ENCODE results near the gene RAD51B. TPM values are rescaled to one million over a fixed set of nuclear protein-coding genes. Genes with fewer than 3 reads are reported as not detected.
"Not testable (repeated sequence)": the region's sequence is repeated elsewhere in the genome, so short reads cannot be mapped to it uniquely, and the experiment has no call there.

Gene RAD51B
- total RNA-seq, 1 donor from 2014 or later: 28.5 TPM

DNA sequence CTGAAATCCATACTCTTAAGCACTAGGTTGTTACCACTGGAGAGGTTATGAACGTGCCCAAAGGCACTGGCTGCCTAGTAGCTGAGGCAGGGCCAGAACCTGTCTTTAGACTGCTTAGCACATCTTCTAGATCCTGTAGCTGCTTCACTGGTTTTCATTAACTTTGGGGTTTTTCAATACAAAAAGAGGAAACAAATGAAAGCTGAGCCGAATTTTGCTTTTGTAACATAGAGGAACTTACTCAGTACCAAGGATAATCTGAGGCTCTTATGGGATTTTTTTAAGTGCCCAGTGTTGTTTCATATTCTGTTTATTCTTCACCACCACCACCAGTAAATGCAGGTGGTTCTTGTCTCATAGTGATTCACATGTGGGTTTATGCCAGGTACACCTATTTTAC lies 396.1 kb downstream of the RAD51B start:
- no peaks in the 10 kb centered on the region for H3K27me3 ChIP-seq
- no peak overlapping the region for H3K27ac ChIP-seq
- intact Hi-C loops (cut with DNase I): no loop called here
- peaks cover 56% of the 10 kb centered on the region for H3K4me1 ChIP-seq
- no peaks in the 10 kb centered on the region for H3K9me3 ChIP-seq
- no peak overlapping the region for H3K4me3 ChIP-seq
- no peaks in the 10 kb centered on the region for H3K36me3 ChIP-seq
- DNase-seq (ENCODE audit: extremely low spot score in 2 of 2): no peak
- TF ChIP-seq POLR2A (IDR thresholded peaks at IDR 0.05) (no peak), CTCF (IDR thresholded peaks at IDR 0.05) (no peak), POLR2AphosphoS5 (IDR thresholded peaks at IDR 0.05; ENCODE audit: insufficient read depth in 1 of 2, low read depth in 1 of 2) (no peak)

DNA sequence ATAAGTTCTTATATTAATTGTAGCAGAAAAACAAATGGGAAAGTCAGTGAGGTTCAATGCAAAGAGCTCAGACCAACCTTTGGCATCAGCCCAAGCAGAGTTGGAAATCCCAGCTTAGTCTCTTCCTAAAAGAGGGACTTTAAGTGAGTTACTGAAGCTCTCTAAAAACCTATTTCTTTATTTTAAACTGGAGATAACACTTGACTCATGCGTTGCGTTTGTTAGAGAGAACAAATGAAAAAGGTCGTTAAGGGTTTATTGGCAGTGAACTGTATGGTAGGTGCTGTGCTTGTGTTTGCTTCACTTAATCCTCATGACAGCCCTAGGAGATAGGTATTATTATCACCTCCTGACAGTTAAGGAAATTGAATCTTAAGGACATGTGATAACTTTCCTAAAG lies 396.5 kb downstream of the RAD51B start:
- no peaks in the 10 kb centered on the region for H3K36me3 ChIP-seq
- H3K9me3 ChIP-seq: no peaks in the 10 kb centered on the region
- DNase-seq (ENCODE audit: extremely low spot score in 2 of 2): no peak
- no peak overlapping the region for H3K27ac ChIP-seq
- no peak overlapping the region for H3K4me3 ChIP-seq
- no peak for TF ChIP-seq POLR2AphosphoS5 (IDR thresholded peaks at IDR 0.05; ENCODE audit: insufficient read depth in 1 of 2, low read depth in 1 of 2)
- TF ChIP-seq POLR2A (IDR thresholded peaks at IDR 0.05): no peak
- no peak for TF ChIP-seq CTCF (IDR thresholded peaks at IDR 0.05)
- no peaks in the 10 kb centered on the region for H3K27me3 ChIP-seq
- intact Hi-C loops (cut with DNase I): no loop called here
- peaks cover 52% of the 10 kb centered on the region for H3K4me1 ChIP-seq

- no peaks in the 10 kb centered on the region for H3K27me3 ChIP-seq
- intact Hi-C loops (cut with DNase I): no loop called here
- H3K4me3 ChIP-seq: no peak overlapping the region
- no peaks in the 10 kb centered on the region for H3K9me3 ChIP-seq
- H3K4me1 ChIP-seq: peaks cover 43% of the 10 kb centered on the region
- no peak for DNase-seq (ENCODE audit: extremely low spot score in 2 of 2)
- TF ChIP-seq POLR2AphosphoS5 (IDR thresholded peaks at IDR 0.05; ENCODE audit: insufficient read depth in 1 of 2, low read depth in 1 of 2) (no peak), POLR2A (IDR thresholded peaks at IDR 0.05) (no peak), CTCF (IDR thresholded peaks at IDR 0.05) (no peak)
- H3K36me3 ChIP-seq: no peaks in the 10 kb centered on the region
- no peak overlapping the region for H3K27ac ChIP-seq
Observed at GRCh38 chr14:68216957-68217356, 397.4 kb downstream of the RAD51B start.

- no peaks in the 10 kb centered on the region for H3K36me3 ChIP-seq
- peaks cover 38% of the 10 kb centered on the region for H3K4me1 ChIP-seq
- no peaks in the 10 kb centered on the region for H3K27me3 ChIP-seq
- H3K27ac ChIP-seq: no peak overlapping the region
- intact Hi-C loops (cut with DNase I): no loop called here
- no peaks in the 10 kb centered on the region for H3K9me3 ChIP-seq
- no peak overlapping the region for H3K4me3 ChIP-seq
- no peak for DNase-seq (ENCODE audit: extremely low spot score in 2 of 2)
- no peak for TF ChIP-seq CTCF (IDR thresholded peaks at IDR 0.05)
- no peak for TF ChIP-seq POLR2A (IDR thresholded peaks at IDR 0.05)
- TF ChIP-seq POLR2AphosphoS5 (IDR thresholded peaks at IDR 0.05; ENCODE audit: insufficient read depth in 1 of 2, low read depth in 1 of 2): no peak
Observed at GRCh38 chr14:68217791-68218340, 398.3 kb downstream of the RAD51B start.

DNA sequence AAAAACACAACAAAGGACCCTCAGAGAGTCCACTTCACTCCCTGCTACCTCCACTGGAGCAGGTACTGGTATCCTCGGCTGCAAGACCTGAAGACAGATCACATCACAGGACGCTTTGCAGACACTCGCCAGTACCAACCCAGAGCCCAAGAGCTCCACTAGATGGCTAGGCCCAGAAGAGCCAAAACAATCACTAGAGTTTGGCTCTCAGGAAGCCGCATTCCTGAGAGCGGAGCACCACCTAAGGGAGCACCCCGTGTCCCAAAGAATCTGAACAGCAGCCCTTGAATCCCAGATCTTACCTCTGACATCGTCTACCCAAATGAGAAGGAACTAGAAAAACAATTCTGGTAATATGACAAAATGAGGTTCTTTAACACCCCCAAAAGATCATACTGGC lies 399.8 kb downstream of the RAD51B start:
- Histone ChIP-seq H3K4me1 (peaks cover 30% of the 10 kb centered on the region), H3K36me3 (no peaks in the 10 kb centered on the region), H3K4me3 (no peak overlapping the region), H3K9me3 (no peaks in the 10 kb centered on the region), H3K27ac (no peak overlapping the region), H3K27me3 (no peaks in the 10 kb centered on the region)
- intact Hi-C loops (cut with DNase I): no loop called here
- DNase-seq (ENCODE audit: extremely low spot score in 2 of 2): no peak
- TF ChIP-seq CTCF (IDR thresholded peaks at IDR 0.05) (no peak), POLR2A (IDR thresholded peaks at IDR 0.05) (no peak), POLR2AphosphoS5 (IDR thresholded peaks at IDR 0.05; ENCODE audit: insufficient read depth in 1 of 2, low read depth in 1 of 2) (no peak)

- H3K36me3 ChIP-seq; H3K27ac ChIP-seq; DNase-seq (ENCODE audit: extremely low spot score in 2 of 2); intact Hi-C loops (cut with DNase I); H3K27me3 ChIP-seq; H3K4me3 ChIP-seq; H3K9me3 ChIP-seq: not testable (repeated sequence)
- peaks cover 14% of the 10 kb centered on the region for H3K4me1 ChIP-seq
Observed at GRCh38 chr14:68221046-68221445, 401.5 kb downstream of the RAD51B start.

All from vagina (tissue), 2 donors.